Frontal cortex (tissue), 4 donors: ENCODE data around the gene IPCEF1. TPM values are rescaled to one million over a fixed set of nuclear protein-coding genes. Genes with fewer than 3 reads are reported as not detected.
"Not testable (repeated sequence)": the region's sequence is repeated elsewhere in the genome, so short reads cannot be mapped to it uniquely, and the experiment has no call there.

Experiments
- DNase-seq, 2 donors: peaks; one replicate each; pipeline ENCODE4 v3.0.0; 2012; ENCODE audit warnings: low spot score in 2 of 2
- FAIRE-seq: peaks from 2 replicates; lab custom pipeline; 2012; peaks lifted over from hg19 to GRCh38; lab: Jason Lieb, UNC
- total RNA-seq: library from RNA; depleted of rRNA; stranded (reverse); fragments of >200 nt; gene quantifications from one replicate; pipeline ENCODE4 v1.2.3, GENCODE V29; 2014
- donor health status: control.
- donor health status: control.
- donor health status: control.

The IPCEF1 gene
- total RNA-seq, 1 donor from 2014 or later, result 10.6 TPM

DNA sequence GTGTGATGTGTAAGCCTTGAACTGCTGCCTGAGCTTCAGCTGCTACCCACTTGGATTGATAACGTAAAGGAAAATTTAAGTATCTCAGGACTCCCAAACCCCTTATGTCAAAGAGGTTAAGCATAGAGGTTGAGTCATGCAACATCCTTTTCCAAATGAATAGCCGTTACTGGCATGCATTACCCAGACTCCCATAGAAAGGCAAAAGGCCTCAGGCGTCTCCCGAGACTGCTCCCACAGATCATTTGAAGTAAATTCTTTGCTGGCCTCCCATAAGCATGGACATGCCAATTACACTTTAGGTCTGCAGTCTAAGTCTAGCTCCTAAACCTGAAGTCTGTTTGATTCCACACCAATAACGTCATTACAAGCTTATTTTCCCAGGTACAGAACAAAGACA is 14.7 kb downstream of the IPCEF1 start:
- DNase-seq, result no peak
- FAIRE-seq, result no peak

DNA sequence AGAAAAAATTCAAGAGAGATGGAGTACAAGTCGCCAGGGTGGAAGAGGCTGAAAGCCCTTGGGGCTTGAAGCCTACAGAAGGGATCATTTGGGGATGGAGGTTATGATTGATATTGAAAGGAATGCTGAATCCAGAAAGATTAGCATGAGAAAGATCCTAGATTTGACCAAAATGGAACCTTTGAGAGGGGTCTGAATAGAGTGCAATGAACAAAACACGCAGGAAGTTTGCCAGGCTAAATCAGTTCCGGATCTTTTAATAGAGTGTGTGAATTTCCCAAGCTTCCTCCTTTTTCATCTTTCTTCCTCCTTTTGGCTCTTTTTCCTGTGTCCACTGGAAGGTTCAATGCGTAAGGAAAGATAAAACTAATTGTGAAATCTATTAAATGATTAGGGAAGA is 15.3 kb downstream of the IPCEF1 start:
- FAIRE-seq, result no peak
- DNase-seq, result no peak

DNA sequence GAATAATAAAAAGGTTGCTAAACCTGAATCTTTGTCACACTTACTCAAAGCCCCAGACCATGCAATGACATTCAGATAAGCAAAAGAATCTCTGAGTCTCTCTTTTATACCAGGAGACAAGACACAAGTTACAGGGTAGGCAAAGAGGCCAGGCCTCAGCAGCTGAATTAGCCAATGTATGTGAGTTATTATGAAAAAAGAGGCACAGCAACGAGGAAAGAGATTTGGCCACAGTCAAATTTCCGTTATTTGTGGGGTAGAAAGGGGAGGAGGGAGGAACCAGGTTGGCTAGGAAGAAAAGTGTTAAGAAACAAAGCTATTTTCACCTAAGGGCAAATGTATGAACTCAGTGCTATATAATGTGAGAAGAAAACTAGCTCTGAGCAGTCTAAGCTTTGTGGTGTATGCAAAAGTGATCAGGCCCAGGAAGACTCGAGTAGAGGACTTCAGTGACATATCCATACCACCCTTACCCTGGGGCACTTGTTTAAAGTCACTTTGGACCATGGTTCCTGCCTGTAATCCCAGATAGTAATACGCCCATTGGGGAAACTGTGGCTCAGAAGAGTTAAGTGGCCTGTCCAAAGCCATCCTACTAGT is 19.1 kb downstream of the IPCEF1 start:
- DNase-seq, result no peak
- no peak for FAIRE-seq

DNA sequence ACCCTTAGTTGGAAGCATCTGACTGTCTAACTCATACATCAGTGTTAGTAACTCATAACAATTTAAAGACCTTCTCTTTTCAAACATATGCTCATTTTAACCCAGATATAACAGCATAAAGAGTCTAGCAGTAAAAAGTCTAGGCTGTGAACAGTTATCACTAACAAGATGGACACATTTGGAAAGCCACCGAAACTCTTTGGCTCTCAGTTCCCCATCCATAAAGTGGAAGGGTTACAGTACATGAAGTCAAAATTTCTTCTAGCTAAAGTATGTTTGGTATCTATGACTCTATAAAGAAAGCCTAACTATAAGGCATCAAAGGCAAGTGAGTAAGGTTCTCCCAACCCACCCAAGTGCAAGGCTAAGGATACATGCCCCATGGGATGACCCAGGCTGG is 22.5 kb downstream of the IPCEF1 start:
- not testable (repeated sequence) for FAIRE-seq, DNase-seq

DNA sequence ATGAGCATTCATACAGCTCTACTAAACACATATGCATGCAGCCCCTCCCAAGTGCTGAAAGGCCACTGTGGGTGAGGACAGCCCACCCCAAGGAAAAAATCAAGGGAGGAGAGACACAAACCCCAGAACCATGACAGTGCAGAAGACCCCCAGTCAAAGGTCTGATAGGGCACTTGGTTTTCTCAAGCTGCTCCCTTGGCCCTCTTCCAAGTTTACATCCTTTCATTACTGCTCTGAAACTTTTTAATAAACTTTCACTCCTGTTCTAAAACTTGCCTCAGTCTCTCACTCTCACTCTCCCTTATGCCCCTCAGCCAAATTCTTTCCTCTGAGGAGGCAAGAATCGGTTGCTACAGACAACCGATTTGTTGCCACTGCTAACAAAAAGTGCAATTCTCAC is 24.9 kb downstream of the IPCEF1 start:
- no peak for FAIRE-seq
- no peak for DNase-seq

DNA sequence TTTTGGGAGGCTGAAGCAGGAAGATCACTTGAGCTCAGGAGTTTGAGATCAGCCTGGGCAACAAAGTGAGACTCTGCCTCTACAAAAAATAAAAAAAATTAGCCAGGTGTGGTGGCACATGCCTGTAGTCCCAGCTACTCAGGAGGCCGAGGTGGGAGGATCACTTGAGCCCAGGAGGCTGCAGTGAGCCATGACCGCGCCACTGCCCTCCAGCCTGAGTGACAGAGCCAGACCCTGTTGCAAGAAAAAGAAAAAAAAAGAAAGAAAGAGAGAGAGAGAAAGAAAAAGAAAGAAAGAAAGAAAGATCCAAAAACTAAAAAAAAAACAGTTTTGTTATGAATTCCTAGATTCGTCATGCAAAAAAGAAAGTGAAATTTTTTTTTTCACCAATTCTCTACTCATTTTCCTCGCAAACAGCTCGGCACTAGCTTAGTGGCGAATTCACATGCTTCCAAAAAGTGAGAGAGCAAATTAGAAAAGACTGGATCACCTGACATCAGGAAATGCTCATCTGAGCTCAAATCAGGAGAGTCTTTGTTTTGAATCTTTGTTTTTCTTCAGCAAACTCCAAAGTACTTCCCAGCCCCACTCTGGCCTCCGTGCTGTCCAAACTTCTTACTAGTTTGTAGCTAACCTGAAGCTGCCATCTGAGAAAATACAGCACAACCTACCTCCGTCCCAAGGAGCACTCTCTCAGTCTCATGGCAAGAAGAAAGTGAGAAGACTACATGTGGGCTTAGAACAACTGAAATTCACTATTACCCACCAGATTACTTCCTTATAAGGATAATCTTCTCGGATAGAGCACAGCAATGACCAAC is 27.0 kb downstream of the IPCEF1 start:
- FAIRE-seq (no peak), DNase-seq (no peak)

DNA sequence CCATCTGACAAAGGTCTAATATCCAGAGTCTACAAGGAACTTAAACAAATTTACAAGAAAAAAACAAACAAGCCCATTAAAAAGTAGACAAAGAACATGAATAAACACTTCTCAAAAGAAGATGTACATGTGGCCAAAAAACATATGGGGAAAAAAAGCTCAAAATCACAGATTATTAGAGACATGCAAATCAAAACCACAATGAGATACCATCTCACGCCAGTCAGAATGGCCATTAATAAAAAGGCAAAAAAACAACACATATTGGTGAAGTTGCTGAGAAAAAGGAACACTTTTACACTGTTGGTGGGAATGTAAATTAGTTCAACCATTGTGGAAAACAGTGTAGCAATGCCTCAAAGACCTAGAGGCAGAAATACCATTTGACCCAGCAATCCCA is 29.3 kb downstream of the IPCEF1 start:
- FAIRE-seq, DNase-seq: not testable (repeated sequence)

DNA sequence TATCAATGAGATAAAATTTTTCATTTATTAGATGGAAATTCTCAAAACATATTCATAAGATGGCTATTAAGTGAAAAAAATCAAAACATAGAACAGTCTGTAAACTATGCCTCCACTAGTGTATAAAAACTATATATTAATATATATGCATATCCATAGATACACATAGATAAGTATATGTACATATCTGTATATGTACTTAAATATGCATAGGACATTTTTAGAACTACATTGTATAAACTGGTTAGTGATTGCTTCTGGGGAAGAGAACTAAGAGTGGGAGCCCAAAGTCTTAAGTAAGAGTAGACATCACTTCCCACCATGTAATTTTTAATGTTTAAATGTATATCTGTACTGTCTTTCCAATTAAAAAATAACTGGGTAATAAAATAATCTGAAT is 31.5 kb downstream of the IPCEF1 start:
- DNase-seq (no peak), FAIRE-seq (no peak)

DNA sequence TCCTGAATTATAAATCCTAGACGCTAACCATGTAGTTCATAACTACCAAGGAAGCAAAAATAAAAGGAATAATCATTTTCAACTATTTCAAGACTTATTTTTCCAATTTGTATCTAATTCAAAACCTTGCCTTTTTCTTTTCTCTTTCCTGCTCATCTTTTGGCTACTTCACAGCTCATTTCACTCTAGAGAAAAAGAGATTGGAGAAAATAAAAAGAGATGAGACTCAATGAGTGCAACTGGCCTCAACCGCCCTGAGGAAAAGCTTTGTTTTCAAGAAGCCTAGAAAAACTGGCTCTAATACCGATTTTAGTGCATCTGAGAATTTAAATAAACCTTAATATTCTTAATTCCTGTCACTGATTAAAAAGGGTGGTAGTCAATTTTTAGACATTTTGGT is 36.4 kb downstream of the IPCEF1 start:
- DNase-seq (no peak), FAIRE-seq (no peak)

DNA sequence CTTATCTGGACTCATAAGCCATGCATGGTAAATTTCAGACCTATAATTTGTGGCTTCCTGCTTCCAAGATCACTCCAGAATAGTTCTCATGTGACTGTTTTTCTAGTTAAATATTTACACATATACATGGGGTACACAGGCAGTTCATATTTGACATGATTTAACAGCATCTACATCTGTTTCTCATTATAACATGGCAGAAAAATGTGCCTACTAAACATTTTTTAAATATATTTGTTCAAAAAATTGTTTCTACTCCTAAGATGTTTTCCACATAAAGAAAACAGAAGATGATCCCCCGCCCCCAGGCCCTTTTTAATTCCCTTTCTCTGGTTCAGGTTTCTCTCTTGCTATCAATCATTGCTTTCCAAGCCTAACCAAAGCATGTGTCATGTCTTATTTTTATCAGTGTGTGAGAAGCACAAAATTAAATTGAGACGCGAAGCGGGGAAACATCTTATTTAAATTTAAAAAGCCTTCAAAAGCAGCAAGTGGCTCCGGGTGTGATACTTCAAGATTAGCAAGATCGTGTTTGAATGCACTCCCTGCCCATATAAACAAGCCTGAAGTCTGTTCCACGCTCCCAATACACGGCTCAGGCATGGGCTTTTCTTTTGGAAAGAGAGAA is 37.3 kb downstream of the IPCEF1 start:
- FAIRE-seq, result no peak
- no peak for DNase-seq

DNA sequence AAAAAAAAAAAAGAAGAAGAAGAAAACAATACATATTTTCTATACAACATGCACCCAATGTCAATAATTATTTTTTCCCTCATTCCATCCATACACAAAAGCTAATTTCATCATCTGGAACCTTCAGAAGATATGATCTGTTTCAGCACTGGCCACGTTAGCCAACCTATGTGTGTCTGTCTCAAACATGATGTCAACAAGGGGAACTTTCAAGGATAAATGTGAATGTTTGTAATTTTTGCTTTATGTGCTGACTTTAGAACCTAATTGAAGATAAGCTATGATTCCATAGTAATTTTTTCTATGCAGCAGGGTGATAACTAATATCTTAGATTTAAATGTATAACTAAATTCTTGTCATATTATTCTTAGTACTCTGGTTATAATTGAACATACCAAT is 37.9 kb downstream of the IPCEF1 start:
- no peak for DNase-seq
- FAIRE-seq, result no peak

DNA sequence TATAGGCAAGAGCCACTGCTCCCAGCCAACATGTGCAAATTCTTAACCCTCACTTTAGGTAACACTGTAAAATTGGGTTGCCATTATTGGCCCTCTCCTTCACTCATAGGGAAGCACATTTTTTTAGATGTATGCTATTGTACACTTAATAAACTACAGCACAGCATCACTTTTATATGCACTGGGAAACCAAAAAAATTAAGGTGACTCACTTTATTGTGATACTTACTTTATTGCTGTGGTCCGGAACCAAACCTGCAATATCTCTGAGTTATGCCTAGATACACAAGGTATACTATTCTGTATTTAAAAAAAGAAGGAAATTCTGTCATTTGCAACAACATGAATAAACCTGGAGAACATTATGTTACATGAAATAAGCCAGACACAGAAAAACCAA is 40.5 kb downstream of the IPCEF1 start:
- no peak for DNase-seq
- FAIRE-seq, result no peak

DNA sequence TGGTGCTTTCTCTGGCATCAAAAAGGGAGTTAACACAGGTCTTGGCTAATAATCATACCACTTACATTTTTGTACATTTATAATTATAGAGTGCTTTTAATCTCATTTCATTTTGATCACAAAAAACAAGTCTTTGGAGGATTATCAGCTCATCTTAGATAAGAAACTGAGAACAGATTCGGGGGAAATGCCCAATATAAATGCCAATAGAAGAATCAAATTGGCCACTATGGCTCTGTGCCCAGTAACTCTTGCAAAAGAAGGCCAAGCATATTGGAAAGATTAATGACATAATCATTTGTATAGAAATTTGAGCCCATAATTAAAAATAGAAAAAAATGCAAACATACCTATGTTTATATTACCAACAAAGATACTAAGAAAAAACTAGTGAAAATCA is 42.5 kb downstream of the IPCEF1 start:
- FAIRE-seq, result no peak
- no peak for DNase-seq

DNA sequence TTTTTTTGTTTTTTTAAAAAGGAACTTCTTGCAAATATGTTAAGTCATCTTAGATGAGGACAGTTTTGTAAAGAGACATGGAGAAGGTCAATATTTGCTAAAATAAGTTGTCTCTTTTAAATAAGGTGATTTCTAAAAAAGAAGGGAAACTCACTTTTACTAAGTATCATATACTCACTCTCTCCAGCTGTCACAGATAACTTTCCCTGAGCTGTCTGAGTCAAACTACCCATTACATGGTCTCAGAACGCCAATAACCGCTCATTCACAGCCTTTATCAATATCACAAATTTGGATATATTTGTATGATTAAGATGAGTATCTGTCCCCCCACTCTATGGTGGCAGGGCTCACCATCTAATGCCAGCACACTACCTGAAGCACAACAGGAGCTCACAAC is 47.6 kb downstream of the IPCEF1 start:
- FAIRE-seq (no peak), DNase-seq (no peak)

DNA sequence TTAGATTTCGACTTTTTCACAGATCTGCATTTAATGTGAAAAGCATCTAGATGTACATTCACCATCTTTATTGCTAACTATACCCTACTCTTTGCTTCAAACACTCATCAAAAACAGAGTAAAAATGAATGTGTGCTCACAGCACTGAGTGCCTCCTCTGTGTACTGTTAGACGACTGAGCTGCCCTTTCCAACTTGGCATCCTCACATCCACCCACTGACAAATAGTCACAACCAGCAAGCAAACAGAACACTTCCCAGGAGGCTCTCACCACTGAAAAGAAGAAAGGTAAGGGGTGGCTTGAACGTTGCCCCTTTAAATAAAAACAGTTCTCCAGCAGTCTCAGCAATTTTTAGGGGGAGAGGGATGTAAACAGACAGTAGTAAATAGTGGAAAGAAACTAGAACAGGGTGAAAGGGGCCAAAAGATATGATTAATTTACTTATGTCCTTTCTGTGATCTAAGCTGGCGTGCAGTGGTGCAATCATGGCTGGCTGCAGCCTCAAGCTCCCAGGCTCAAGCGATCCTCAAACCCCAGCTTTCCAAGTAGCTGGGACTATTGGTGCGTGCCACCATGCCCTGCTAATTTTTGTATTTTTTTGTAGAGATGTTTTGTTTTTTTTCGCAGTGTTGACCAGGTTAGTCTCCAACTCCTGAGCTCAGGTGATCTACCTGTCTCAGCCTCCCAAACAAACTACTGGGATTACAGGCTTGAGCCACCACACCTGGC is 48.7 kb downstream of the IPCEF1 start:
- no peak for FAIRE-seq
- DNase-seq, result no peak

DNA sequence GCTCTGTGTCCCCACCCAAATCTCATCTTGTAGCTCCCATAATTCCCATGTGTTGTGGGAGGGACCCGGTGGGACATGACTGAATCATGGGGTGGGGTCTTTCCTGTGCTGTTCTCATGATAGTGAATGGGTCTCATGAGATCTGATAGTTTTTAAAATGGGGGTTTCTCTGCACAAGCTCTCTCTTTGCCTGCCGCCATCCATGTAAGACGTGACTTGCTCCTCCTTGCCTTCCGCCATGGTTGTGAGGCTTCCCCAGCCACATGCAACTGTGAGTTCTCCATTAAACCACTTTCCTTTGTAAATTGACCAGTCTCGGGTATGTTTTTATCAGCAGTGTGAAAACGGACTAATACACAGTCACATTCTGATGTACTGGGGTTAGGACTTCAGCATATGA is 49.5 kb downstream of the IPCEF1 start:
- not testable (repeated sequence) for FAIRE-seq, DNase-seq

DNA sequence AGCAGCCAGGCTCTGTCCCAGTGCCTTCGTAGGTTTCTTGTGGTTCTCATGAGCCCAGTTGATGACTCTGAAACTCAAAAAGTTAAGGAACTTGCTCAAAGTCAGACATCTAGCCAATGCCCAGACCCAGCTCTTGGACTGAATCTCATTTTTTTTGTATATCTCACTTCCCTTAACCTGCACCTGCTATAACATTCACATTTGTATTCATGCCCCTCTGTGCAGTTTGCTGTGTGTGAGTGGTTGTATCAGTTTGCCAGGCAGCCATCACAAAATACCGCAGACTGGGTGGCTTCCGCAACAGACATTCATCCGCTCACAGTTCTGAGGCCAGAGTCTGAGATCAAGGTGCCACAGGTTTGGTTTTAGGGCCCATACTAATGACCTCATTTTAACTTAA is 49.9 kb downstream of the IPCEF1 start:
- FAIRE-seq (no peak), DNase-seq (no peak)

DNA sequence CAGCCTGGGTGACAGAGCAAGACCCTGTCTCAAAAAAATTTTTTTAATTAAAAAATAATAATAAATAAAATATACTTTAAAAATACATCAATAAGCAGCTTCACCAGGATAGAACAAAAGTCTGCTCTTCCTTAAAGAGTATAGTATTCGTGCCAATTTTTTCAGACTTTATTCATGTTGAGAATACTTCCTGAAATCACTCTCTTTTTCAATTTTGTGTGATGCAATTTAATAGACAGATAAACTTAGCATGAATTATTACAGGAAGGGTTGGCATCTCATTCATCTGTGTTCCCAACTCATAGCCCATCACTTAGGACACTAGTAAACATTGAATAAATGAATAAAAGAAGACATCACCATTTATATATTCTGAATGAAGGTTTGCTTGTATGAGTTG is 52.4 kb downstream of the IPCEF1 start:
- DNase-seq, result no peak
- no peak for FAIRE-seq

DNA sequence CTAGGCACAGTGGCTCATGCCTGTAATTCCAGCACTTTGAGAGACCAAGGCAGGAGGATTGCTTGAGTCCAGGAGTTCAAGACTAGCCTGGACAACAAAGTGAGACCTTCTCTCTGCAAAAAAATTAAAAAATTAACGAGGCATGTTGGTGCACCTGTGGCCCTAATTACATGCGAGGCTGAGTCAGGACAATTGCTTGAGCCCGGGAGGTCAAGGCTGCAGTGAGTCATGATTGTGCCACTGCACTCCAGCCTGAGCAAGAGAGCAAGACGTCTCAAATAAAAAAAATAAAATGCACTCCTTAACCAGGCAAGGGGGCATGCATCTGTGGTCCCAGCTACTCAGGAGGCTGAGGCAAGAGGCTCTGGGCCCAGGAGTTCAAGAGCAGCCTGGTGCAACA is 53.0 kb downstream of the IPCEF1 start:
- FAIRE-seq, DNase-seq: not testable (repeated sequence)
